Panc1 (cell line): ENCODE data around the gene USO1.

ENCODE experiments used
- POLR2AphosphoS5 ChIP-seq: IDR thresholded peaks from 2 replicates; pipeline ENCODE4 v1.6.1; 2012; ENCODE audit warnings: mild to moderate bottlenecking, low read depth, low read length, moderate library complexity
- TCF7L2 ChIP-seq: IDR thresholded peaks from 2 replicates; pipeline ENCODE4 v1.6.1; 2011; ENCODE audit warnings: mild to moderate bottlenecking, low read depth, low read length, inconsistent platforms
- TF ChIP-seq, protein P1 (sequence below): fragments of 450-650 bp; IDR thresholded peaks from 2 replicates; pipeline ENCODE4 v1.5.1; 2017; ENCODE audit warnings: mild to moderate bottlenecking
- TF ChIP-seq, protein P2 (sequence below), 2 experiments: IDR thresholded peaks; 2 replicates each; pipeline ENCODE4 v1.6.1; 2011 to 2012; ENCODE audit warnings: low read depth in 2 of 2, control low read depth in 1 of 2, low read length in 1 of 2, mild to moderate bottlenecking in 1 of 2, moderate library complexity in 1 of 2; ENCODE audit not compliant: insufficient read depth in 1 of 2

DNA sequence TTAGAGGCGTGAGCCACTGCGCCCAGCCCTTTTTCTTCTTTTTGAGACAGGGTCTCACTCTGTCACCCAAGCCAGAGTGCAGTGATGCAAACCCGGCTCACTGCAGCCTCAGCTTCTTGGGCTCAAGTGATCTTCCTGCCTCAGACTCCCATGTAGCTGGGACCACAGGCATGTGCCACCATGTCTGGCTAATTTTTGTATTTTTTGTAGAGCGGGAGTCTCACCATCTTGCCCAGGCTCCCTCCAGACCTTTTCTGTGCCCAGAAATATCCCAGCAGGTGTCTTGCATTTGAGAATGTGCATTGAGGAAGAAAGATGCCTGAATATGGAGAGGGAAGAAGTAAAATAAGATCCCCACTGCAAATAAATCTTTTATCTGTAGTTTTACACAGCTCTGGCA is 119.2 kb downstream of the USO1 start:
- TF ChIP-seq, protein P1, sequence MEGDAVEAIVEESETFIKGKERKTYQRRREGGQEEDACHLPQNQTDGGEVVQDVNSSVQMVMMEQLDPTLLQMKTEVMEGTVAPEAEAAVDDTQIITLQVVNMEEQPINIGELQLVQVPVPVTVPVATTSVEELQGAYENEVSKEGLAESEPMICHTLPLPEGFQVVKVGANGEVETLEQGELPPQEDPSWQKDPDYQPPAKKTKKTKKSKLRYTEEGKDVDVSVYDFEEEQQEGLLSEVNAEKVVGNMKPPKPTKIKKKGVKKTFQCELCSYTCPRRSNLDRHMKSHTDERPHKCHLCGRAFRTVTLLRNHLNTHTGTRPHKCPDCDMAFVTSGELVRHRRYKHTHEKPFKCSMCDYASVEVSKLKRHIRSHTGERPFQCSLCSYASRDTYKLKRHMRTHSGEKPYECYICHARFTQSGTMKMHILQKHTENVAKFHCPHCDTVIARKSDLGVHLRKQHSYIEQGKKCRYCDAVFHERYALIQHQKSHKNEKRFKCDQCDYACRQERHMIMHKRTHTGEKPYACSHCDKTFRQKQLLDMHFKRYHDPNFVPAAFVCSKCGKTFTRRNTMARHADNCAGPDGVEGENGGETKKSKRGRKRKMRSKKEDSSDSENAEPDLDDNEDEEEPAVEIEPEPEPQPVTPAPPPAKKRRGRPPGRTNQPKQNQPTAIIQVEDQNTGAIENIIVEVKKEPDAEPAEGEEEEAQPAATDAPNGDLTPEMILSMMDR = no peak
- TF ChIP-seq, protein P2, sequence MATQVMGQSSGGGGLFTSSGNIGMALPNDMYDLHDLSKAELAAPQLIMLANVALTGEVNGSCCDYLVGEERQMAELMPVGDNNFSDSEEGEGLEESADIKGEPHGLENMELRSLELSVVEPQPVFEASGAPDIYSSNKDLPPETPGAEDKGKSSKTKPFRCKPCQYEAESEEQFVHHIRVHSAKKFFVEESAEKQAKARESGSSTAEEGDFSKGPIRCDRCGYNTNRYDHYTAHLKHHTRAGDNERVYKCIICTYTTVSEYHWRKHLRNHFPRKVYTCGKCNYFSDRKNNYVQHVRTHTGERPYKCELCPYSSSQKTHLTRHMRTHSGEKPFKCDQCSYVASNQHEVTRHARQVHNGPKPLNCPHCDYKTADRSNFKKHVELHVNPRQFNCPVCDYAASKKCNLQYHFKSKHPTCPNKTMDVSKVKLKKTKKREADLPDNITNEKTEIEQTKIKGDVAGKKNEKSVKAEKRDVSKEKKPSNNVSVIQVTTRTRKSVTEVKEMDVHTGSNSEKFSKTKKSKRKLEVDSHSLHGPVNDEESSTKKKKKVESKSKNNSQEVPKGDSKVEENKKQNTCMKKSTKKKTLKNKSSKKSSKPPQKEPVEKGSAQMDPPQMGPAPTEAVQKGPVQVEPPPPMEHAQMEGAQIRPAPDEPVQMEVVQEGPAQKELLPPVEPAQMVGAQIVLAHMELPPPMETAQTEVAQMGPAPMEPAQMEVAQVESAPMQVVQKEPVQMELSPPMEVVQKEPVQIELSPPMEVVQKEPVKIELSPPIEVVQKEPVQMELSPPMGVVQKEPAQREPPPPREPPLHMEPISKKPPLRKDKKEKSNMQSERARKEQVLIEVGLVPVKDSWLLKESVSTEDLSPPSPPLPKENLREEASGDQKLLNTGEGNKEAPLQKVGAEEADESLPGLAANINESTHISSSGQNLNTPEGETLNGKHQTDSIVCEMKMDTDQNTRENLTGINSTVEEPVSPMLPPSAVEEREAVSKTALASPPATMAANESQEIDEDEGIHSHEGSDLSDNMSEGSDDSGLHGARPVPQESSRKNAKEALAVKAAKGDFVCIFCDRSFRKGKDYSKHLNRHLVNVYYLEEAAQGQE (IDR thresholded peaks at IDR 0.05; ENCODE audit: insufficient read depth in 1 of 2, low read depth in 2 of 2, low read length in 1 of 2) = no peak
- TF ChIP-seq POLR2AphosphoS5 (no peak), TCF7L2 (no peak)
